Epidermal melanocyte (primary cell): ENCODE results near the gene RCOR3.

Source experiments
- DNase-seq: peaks from one replicate; pipeline ENCODE4 v3.0.0; 2011; ENCODE audit warnings: low spot score; ENCODE audit not compliant: insufficient read length

RCOR3 gene

GRCh38 chr1:211324992-211325775 lies 66.0 kb downstream of the RCOR3 start:
- DNase-seq: no peak

GRCh38 chr1:211326140-211326527 lies 67.0 kb downstream of the RCOR3 start:
- DNase-seq: no peak

GRCh38 chr1:211326528-211327345 lies 67.6 kb downstream of the RCOR3 start, which contains the start of gene TRAF5:
Gene TRAF5, plus strand, starts transcription at chr1:211326833. Its CDS starts 26,407 bp downstream, at chr1:211353240.
- DNase-seq: no peak

- no peak for DNase-seq
These were observed 68.3 kb downstream of the RCOR3 start for GRCh38 chr1:211327346-211327921.

- DNase-seq: no peak
These were observed 69.0 kb downstream of the RCOR3 start for GRCh38 chr1:211328084-211328694.

GRCh38 chr1:211328866-211329475 lies 69.8 kb downstream of the RCOR3 start:
- DNase-seq: no peak

- DNase-seq: no peak
These were observed 70.6 kb downstream of the RCOR3 start for GRCh38 chr1:211329764-211330201.

GRCh38 chr1:211330282-211330936 lies 71.2 kb downstream of the RCOR3 start:
- DNase-seq: no peak

GRCh38 chr1:211331011-211331709 lies 72.0 kb downstream of the RCOR3 start:
- DNase-seq: no peak

GRCh38 chr1:211332036-211332616 lies 73.0 kb downstream of the RCOR3 start:
- no peak for DNase-seq

- DNase-seq: no peak
These were observed 73.7 kb downstream of the RCOR3 start for GRCh38 chr1:211332830-211333229.

GRCh38 chr1:211333906-211334305 lies 74.7 kb downstream of the RCOR3 start:
- no peak for DNase-seq

- no peak for DNase-seq
These were observed 75.8 kb downstream of the RCOR3 start for GRCh38 chr1:211334986-211335385.

GRCh38 chr1:211335522-211336157 lies 76.5 kb downstream of the RCOR3 start:
- DNase-seq: no peak

GRCh38 chr1:211336161-211336560 lies 77.0 kb downstream of the RCOR3 start:
- DNase-seq: no peak

- no peak for DNase-seq
These were observed 77.6 kb downstream of the RCOR3 start for GRCh38 chr1:211336775-211337174.

GRCh38 chr1:211337430-211338223 lies 78.5 kb downstream of the RCOR3 start:
- DNase-seq: no peak

- DNase-seq: no peak
These were observed 79.1 kb downstream of the RCOR3 start for GRCh38 chr1:211338224-211338620.
